Brain microvascular endothelial cell (primary cell): ENCODE results near the gene KDM1B.
A peak's percentile ranks its signal among the peaks of the same experiment; 100 is the strongest.
"Not testable (repeated sequence)": the region's sequence is repeated elsewhere in the genome, so short reads cannot be mapped to it uniquely, and the experiment has no call there.

Experiments used
- DNase-seq: peaks from one replicate; pipeline ENCODE4 v3.0.0-alpha.2; 2020
- H3K27ac ChIP-seq: fragments of 250-450 bp; sonication (Bioruptor Pico); 2 replicates; pipeline ENCODE4 v1.5.1; 2020; ENCODE audit warnings: mild to moderate bottlenecking, moderate library complexity
- H3K27me3 ChIP-seq: fragments of 250-450 bp; sonication (Bioruptor Pico); replicated peaks from 2 replicates; pipeline ENCODE4 v1.5.1; 2020; ENCODE audit warnings: mild to moderate bottlenecking
- H3K36me3 ChIP-seq: fragments of 250-450 bp; sonication (Bioruptor Pico); replicated peaks from 2 replicates; pipeline ENCODE4 v1.5.1; 2020; ENCODE audit warnings: mild to moderate bottlenecking
- H3K4me3 ChIP-seq: 2 replicates; pipeline ENCODE4 v1.5.1; 2011; ENCODE audit warnings: low read depth, mild to moderate bottlenecking, control low read depth, low read length, moderate library complexity
- in situ Hi-C: cut with HindIII; loops from 2 replicates; pipeline ENCODE4 v1.10.0; 2017; ENCODE audit warnings: low sequenced_read_pairs, low pct_ligation_motif_present
- TF ChIP-seq, protein P1 (sequence below): IDR thresholded peaks from 2 replicates; pipeline ENCODE4 v1.5.1; 2011; ENCODE audit warnings: low read depth, mild to moderate bottlenecking, moderate library complexity, low read length, control low read depth, inconsistent platforms; ENCODE audit errors: missing control alignments

KDM1B gene

DNA sequence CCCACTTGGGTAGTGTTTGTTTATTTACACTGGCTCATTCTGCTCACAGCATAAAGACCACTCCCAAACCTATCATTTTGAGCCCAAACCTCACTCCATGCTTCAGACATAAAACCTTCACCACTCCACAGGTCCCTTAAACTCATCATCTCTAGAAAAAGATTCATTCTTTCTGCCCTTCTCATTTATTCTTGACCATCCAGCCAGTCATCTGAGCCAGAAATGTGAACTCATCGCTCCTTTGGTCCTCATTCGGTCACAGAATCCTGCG is 12.7 kb upstream of the KDM1B start:
- no peak overlapping the region for H3K27ac ChIP-seq
- in situ Hi-C loops = no loop called here
- no peaks in the 10 kb centered on the region for H3K27me3 ChIP-seq
- no peak for DNase-seq
- TF ChIP-seq, protein P1, sequence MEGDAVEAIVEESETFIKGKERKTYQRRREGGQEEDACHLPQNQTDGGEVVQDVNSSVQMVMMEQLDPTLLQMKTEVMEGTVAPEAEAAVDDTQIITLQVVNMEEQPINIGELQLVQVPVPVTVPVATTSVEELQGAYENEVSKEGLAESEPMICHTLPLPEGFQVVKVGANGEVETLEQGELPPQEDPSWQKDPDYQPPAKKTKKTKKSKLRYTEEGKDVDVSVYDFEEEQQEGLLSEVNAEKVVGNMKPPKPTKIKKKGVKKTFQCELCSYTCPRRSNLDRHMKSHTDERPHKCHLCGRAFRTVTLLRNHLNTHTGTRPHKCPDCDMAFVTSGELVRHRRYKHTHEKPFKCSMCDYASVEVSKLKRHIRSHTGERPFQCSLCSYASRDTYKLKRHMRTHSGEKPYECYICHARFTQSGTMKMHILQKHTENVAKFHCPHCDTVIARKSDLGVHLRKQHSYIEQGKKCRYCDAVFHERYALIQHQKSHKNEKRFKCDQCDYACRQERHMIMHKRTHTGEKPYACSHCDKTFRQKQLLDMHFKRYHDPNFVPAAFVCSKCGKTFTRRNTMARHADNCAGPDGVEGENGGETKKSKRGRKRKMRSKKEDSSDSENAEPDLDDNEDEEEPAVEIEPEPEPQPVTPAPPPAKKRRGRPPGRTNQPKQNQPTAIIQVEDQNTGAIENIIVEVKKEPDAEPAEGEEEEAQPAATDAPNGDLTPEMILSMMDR = no peak
- H3K4me3 ChIP-seq = no peak overlapping the region
- no peaks in the 10 kb centered on the region for H3K36me3 ChIP-seq

DNA sequence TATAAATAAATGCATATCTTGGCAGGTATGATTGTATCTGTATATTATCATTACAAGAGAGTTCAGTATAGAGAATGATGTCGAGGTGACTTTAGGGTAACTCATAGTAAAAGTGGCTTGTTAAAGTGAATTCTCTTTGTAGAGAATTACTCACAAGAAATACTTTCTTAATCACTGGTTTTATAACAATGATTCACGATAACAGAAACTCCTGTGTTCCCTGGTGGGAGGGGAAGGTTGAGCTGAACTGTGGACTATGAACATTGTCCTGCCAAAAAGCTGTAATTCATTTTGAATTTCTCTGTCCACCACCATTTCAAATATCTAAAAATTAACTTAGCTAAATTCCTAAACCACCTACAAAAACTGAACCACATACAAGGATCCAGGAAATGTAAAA is 8.1 kb upstream of the KDM1B start:
- TF ChIP-seq, protein P1 = no peak
- no peaks in the 10 kb centered on the region for H3K27me3 ChIP-seq
- DNase-seq = no peak
- H3K4me3 ChIP-seq = no peak overlapping the region
- H3K27ac ChIP-seq = no peak overlapping the region
- in situ Hi-C loops = no loop called here
- no peaks in the 10 kb centered on the region for H3K36me3 ChIP-seq

DNA sequence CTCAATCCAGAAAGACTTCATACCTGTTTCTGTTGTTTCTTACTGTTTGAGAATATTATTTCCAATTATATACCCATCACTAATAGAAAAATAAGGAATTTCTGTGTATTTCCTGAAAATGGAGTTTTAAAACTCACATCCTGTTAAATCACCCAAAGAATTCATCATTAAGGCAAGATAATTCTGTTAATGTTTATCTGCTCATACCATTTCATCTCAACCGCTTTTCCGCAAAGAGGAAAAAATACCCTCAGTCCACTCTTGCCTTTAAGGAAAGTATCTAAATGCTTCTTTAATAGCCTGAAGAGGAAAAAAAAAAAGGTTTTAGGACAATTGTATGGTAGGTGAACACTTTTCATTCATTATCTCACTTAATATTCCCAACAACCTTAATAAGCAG is 7.6 kb upstream of the KDM1B start:
- no peak overlapping the region for H3K27ac ChIP-seq
- H3K4me3 ChIP-seq = no peak overlapping the region
- in situ Hi-C loops = no loop called here
- TF ChIP-seq, protein P1 = no peak
- H3K27me3 ChIP-seq = no peaks in the 10 kb centered on the region
- H3K36me3 ChIP-seq = no peaks in the 10 kb centered on the region
- no peak for DNase-seq

DNA sequence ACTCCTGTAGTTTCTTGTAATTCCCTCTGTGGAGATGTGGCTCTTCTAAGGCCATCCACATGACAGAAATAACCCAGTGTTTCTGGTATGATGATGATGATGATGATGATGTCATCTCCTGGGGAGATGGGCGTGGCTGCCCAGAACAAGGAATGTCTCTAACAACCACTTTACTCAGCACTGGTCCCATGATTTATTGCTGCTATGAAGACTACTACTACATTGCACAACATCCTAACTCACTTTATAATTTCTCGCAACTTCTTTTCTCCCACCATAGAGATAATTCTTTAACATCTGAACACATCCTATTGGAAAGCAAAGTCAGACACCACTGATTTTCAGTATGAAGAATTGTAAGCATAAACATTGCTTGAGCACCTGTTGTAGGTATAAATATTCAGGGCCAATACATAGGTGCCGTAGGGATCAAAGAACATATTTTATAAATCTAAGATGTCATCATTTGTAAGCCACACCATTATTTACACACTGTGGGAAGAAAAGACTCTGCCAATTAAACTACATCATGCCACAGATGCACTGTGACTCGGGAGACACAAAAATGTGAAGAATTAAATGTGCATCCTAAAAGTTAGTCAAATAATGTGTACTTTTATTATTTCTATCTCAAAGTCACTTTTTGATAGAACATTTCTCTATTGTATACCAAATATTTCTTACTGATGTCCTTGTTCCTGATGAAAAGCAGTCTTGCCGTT is 6.8 kb upstream of the KDM1B start:
- Histone ChIP-seq H3K27me3 (no peaks in the 10 kb centered on the region), H3K27ac (peak overlapping the region; percentile 36), H3K36me3 (no peaks in the 10 kb centered on the region), H3K4me3 (no peak overlapping the region)
- in situ Hi-C loops = no loop called here
- TF ChIP-seq, protein P1 = no peak
- peak; percentile 81 for DNase-seq

DNA sequence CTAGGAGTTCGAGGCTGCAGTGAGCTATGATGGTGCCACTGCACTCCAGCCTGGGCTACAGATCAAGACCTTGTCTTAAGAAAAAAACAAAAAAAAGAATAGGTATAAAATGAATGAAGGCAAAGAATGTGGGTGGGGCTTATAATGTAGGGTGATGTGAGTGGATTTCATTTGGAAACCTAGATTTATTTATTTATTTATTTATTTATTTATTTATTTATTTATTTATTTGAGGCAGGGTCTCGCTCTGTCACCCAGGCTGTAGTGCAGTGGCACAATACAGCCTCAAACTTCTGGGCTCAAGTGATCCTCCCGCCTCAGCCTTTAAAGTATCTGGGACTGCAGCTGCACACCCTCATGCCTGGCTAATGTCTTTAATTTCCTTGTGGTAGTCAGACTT is 3.8 kb upstream of the KDM1B start:
- in situ Hi-C loops, H3K27me3 ChIP-seq: not testable (repeated sequence)

DNA sequence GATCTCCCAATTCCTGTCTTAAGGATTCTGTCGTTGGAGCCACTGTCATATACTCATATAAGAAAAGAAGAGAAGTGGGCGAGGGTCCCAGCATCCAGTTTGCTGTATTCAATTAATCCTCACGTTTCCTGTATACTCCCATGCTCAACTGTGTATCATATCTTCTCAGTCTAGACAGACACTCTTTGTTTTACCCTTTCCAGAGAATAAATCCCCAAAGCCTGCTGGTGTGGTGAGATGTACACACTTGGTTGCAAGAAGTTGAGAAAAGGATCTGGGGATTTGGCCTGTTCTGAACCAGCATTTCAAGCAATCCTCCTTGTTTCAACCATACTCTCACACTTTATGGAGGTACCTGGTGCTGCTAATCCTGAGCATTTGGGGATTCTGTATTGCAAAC is 3.4 kb upstream of the KDM1B start:
- Histone ChIP-seq H3K27ac (no peak overlapping the region), H3K36me3 (no peaks in the 10 kb centered on the region), H3K27me3 (no peaks in the 10 kb centered on the region), H3K4me3 (no peak overlapping the region)
- TF ChIP-seq, protein P1 = no peak
- no peak for DNase-seq
- in situ Hi-C loops = no loop called here

More for the DNA sequence above, 3.8 kb upstream of the KDM1B start:
- not testable (repeated sequence) for H3K36me3 ChIP-seq, H3K4me3 ChIP-seq, DNase-seq, H3K27ac ChIP-seq
